Measurements from ENCODE around the gene RYR2.

The RYR2 gene

DNA sequence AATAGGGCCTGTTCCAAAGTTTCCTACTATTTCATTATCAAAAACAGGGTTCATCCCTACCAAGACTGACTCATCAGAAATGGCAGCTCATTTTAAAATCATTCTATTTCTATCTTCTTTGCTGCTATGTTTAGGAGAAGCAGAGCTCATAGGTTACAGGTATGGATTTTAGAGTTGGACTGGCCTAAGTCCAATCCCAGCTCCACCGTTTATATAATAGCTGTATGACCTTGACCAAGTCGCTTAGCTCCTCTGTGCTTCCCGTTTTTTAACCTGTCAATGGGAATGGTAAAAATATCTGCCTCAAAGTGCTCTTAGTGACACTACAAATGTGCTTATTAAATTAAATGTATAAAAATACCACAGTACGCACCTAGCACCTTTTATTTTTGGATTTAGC lies 436.1 kb downstream of the RYR2 start:
- ChIA-PET CTCF (interaction anchor here (1.1 to 1.3 kb wide), 2 partner anchors 17 to 28 kb away, joined by 3 read pairs; no protein-coding TSS in a partner anchor), POLR2A (no interaction called here)
- TF ChIP-seq, protein P1, sequence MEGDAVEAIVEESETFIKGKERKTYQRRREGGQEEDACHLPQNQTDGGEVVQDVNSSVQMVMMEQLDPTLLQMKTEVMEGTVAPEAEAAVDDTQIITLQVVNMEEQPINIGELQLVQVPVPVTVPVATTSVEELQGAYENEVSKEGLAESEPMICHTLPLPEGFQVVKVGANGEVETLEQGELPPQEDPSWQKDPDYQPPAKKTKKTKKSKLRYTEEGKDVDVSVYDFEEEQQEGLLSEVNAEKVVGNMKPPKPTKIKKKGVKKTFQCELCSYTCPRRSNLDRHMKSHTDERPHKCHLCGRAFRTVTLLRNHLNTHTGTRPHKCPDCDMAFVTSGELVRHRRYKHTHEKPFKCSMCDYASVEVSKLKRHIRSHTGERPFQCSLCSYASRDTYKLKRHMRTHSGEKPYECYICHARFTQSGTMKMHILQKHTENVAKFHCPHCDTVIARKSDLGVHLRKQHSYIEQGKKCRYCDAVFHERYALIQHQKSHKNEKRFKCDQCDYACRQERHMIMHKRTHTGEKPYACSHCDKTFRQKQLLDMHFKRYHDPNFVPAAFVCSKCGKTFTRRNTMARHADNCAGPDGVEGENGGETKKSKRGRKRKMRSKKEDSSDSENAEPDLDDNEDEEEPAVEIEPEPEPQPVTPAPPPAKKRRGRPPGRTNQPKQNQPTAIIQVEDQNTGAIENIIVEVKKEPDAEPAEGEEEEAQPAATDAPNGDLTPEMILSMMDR (IDR thresholded peaks at IDR 0.05; ENCODE audit: control extremely low read depth, extremely low read depth, low read depth, missing control alignments): no peak
- DNase-seq (ENCODE audit: extremely low spot score): no peak

DNA sequence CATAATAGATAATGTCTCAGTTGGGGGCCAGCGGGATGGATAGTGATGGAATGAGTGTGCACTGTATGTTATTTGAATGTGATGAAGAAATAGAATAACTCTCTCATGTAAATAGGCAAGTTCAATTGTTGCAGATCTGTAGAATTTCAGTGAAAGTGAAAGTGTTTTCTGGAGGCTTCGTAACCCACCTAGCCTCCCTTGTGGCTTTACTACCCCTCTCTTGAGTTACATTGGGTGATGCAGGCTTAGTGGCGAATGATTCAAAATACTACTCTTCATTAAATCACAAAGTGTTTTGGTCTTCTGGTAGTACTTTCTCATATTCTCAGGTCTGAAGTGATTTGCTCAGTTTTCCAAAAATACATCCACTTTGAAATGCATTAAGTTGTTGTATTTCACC lies 436.9 kb downstream of the RYR2 start:
- CTCF ChIA-PET: no interaction called here

DNA sequence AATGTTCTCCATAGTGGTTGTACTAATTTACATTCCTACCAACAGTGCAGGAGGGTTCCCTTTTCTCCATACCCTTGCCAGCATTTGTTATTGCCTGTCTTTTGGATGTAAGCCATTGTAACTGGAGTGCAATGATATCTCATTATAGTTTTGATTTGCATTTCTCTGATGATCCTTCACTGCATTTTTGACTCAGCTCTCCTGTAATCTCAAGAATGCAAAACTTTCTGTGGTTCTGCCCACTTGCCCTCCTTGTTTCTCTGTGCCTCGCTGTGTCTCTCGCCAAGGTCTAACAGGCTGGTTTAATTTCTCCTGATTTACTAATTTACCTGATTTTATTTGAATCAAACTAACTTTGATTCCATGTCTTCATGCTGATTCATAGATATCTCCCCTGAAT lies 440.8 kb downstream of the RYR2 start:
- ChIA-PET CTCF (no interaction called here), POLR2A (no interaction called here)
- no peak for DNase-seq (ENCODE audit: extremely low spot score)
- TF ChIP-seq, protein P1 (IDR thresholded peaks at IDR 0.05; ENCODE audit: control extremely low read depth, extremely low read depth, low read depth, missing control alignments): no peak

More for the DNA sequence above, 436.9 kb downstream of the RYR2 start:
- POLR2A ChIA-PET: no interaction called here
- TF ChIP-seq, protein P1 (IDR thresholded peaks at IDR 0.05; ENCODE audit: control extremely low read depth, extremely low read depth, low read depth, missing control alignments): no peak
- DNase-seq (ENCODE audit: extremely low spot score): no peak

DNA sequence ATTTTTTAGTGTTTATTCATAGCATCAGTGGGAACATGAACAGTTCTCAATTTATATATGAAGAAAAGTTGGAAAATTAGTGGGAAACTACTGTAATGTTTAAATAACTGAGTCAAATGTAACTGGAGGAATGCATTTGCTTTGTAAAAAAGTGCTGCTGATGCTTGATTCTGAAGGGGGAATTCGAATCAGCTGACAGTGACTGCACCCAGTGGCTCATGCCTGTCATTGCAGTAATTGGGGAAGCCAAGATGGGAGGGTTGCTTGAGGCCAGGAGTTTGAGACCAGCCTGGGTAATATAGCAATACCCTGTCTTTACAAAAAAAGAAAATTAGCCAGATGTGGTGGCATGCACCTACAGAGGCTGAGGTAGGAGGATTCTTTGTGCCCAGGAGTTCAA lies 450.4 kb downstream of the RYR2 start:
- POLR2A ChIA-PET: no interaction called here
- DNase-seq (ENCODE audit: extremely low spot score): no peak

DNA sequence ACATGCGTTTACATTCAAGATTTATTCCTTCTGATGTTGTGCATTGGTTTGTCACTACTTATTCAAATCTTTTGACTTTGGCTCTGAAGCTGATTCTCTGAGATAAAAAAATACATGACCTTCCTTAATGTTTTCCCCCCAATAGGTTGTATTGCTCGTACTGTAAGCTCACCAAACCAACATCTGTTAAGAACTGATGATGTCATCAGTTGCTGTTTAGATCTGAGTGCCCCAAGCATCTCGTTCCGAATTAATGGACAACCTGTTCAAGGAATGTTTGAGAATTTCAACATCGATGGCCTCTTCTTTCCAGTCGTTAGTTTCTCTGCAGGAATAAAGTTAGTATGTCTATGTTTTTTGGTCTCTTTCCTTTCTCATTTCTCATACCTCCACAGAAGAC lies 458.6 kb downstream of the RYR2 start:
- TF ChIP-seq, protein P1 (IDR thresholded peaks at IDR 0.05; ENCODE audit: control extremely low read depth, extremely low read depth, low read depth, missing control alignments): no peak
- CTCF ChIA-PET: no interaction called here
- POLR2A ChIA-PET: no interaction called here
- no peak for DNase-seq (ENCODE audit: extremely low spot score)

More for the DNA sequence above, 450.4 kb downstream of the RYR2 start:
- TF ChIP-seq, protein P1 (IDR thresholded peaks at IDR 0.05; ENCODE audit: control extremely low read depth, extremely low read depth, low read depth, missing control alignments): no peak
- CTCF ChIA-PET: no interaction called here

DNA sequence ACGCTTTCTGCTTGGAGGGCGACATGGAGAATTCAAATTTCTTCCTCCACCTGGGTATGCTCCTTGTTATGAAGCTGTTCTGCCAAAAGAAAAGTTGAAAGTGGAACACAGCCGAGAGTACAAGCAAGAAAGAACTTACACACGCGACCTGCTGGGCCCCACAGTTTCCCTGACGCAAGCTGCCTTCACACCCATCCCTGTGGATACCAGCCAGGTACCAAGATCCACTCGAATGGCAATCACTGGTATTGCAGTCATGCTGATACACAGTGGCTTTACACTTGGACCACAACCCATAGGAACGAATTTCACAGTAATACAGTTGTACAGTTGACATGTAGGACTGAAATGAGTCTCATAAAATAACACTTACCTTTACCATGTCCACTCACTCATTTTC lies 461.3 kb downstream of the RYR2 start:
- ChIA-PET POLR2A (no interaction called here), CTCF (no interaction called here)
- no peak for DNase-seq (ENCODE audit: extremely low spot score)
- TF ChIP-seq, protein P1 (IDR thresholded peaks at IDR 0.05; ENCODE audit: control extremely low read depth, extremely low read depth, low read depth, missing control alignments): no peak

DNA sequence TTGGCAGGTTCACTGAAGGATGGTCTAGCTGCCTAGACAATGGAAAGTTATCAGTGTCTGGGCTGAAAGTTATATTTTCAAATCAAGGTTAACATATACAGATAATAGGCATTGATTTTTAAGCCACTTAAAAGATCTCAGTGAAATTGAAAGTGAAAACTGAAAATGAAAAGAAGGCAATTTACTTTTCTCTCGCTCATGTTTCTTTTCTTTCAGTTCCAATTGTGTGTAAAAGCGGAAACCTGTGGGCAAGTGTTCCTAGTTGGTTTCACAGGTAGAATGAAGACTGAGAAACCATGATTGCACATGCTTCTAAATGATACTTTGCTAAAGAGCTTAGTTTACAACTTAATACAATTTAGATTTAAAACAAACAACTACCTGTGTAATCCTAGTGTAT lies 465.0 kb downstream of the RYR2 start:
- TF ChIP-seq, protein P1 (IDR thresholded peaks at IDR 0.05; ENCODE audit: control extremely low read depth, extremely low read depth, low read depth, missing control alignments): no peak
- POLR2A ChIA-PET: no interaction called here
- CTCF ChIA-PET: interaction anchor here (1.1 kb wide), 1 partner anchor 29 kb away, joined by 3 read pairs; no protein-coding TSS in a partner anchor
- peak; percentile 29 for DNase-seq (ENCODE audit: extremely low spot score)

Measured in GM10248 (cell line).